Erythroblast (primary cell): ENCODE data around the gene ACADM.

Experiments
- GATA1 ChIP-seq: IDR thresholded peaks from 2 replicates; pipeline ENCODE4 v1.6.1; 2011; ENCODE audit warnings: low read depth, mild to moderate bottlenecking, control low read depth, low read length, moderate library complexity
- POLR2A ChIP-seq: IDR thresholded peaks from 2 replicates; pipeline ENCODE4 v1.6.1; 2011; ENCODE audit warnings: mild to moderate bottlenecking, low read length

DNA sequence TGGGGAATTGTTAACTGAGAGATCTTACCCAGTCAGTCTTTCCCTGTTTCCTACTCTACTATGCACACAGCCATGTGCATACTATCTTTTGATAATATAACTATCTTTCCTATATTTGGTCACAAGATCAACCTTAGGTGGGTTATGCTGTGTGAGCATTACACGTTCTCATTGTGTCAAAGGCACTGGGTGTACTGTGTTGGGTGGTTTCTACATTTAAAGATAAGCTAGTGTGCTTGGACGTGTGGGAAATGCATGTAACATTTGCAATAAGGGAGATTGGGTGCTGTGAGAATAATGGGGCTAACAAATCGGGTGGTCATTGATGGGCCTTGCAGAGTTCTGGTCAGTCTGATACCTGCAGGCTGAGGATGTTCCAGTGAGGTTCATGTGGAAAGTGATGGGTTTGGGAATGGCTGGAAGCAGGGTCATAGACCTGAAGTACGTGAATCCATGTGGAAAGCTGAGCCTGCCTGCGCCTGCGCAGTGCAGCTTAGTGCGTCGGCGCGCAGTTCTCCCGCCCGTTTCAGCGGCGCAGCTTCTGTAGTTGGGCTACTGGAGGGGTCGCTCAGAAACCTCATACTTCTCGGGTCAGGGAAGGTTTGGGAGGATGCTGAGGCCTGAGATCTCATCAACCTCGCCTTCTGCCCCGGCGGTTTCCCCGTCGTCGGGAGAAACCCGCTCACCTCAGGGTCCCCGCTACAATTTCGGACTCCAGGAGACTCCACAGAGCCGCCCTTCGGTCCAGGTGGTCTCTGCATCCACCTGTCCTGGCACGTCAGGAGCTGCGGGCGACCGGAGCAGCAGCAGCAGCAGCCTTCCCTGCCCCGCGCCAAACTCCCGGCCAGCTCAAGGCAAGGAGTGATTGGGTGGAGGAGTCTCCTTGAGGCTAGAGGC, 72.1 kb downstream of the ACADM start, which contains the start of gene MSH4:
- TF ChIP-seq POLR2A (peak; percentile 50), GATA1 (no peak)
